ENCODE measurements around the gene LGALS3BP.

The LGALS3BP gene

GRCh38 chr17:78944026-78944425 lies 35.7 kb downstream of the LGALS3BP start:
- Histone ChIP-seq H3K27me3 (replicated peaks) (no peaks in the 10 kb centered on the region), H3K36me3 (replicated peaks) (no peaks in the 10 kb centered on the region)

GRCh38 chr17:78940708-78941107 lies 39.0 kb downstream of the LGALS3BP start:
- Histone ChIP-seq H3K27ac (peak overlapping the region; percentile 79), H3K27me3 (replicated peaks) (no peaks in the 10 kb centered on the region), H3K36me3 (replicated peaks) (no peaks in the 10 kb centered on the region), H3K4me3 (ENCODE audit: low read depth, low read length) (no peak overlapping the region)
- no peak for TF ChIP-seq CTCF (IDR thresholded peaks at IDR 0.05; ENCODE audit: low read depth, low read length, missing control alignments)
- DNase-seq: peak; percentile 55
- in situ Hi-C loops (cut with HindIII; ENCODE audit: low pct_ligation_motif_present, low sequenced_read_pairs): no loop called here

More at GRCh38 chr17:78944026-78944425, 35.7 kb downstream of the LGALS3BP start:
- TF ChIP-seq CTCF (IDR thresholded peaks at IDR 0.05; ENCODE audit: low read depth, low read length, missing control alignments): no peak
- DNase-seq: no peak
- in situ Hi-C loops (cut with HindIII; ENCODE audit: low pct_ligation_motif_present, low sequenced_read_pairs): no loop called here
- Histone ChIP-seq H3K4me3 (ENCODE audit: low read depth, low read length) (no peak overlapping the region), H3K27ac (no peak overlapping the region)

GRCh38 chr17:78940258-78940657 lies 39.5 kb downstream of the LGALS3BP start:
- Histone ChIP-seq H3K27me3 (replicated peaks) (no peaks in the 10 kb centered on the region), H3K4me3 (ENCODE audit: low read depth, low read length) (no peak overlapping the region), H3K36me3 (replicated peaks) (no peaks in the 10 kb centered on the region), H3K27ac (peak overlapping the region; percentile 79)
- TF ChIP-seq CTCF (IDR thresholded peaks at IDR 0.05; ENCODE audit: low read depth, low read length, missing control alignments): no peak
- in situ Hi-C loops (cut with HindIII; ENCODE audit: low pct_ligation_motif_present, low sequenced_read_pairs): no loop called here
- no peak for DNase-seq

- H3K36me3 ChIP-seq (replicated peaks): no peaks in the 10 kb centered on the region
- H3K4me3 ChIP-seq (ENCODE audit: low read depth, low read length): no peak overlapping the region
- DNase-seq: peak; percentile 67
- H3K27me3 ChIP-seq (replicated peaks): no peaks in the 10 kb centered on the region
- TF ChIP-seq CTCF (IDR thresholded peaks at IDR 0.05; ENCODE audit: low read depth, low read length, missing control alignments): no peak
- in situ Hi-C loops (cut with HindIII; ENCODE audit: low pct_ligation_motif_present, low sequenced_read_pairs): no loop called here
- H3K27ac ChIP-seq: peak overlapping the region; percentile 79
Measured at GRCh38 chr17:78939615-78940014, 40.1 kb downstream of the LGALS3BP start.

GRCh38 chr17:78937561-78937960 lies 42.2 kb downstream of the LGALS3BP start:
- TF ChIP-seq CTCF (IDR thresholded peaks at IDR 0.05; ENCODE audit: low read depth, low read length, missing control alignments): no peak
- no peaks in the 10 kb centered on the region for H3K36me3 ChIP-seq (replicated peaks)
- no peaks in the 10 kb centered on the region for H3K27me3 ChIP-seq (replicated peaks)
- H3K27ac ChIP-seq: no peak overlapping the region
- in situ Hi-C loops (cut with HindIII; ENCODE audit: low pct_ligation_motif_present, low sequenced_read_pairs): no loop called here
- H3K4me3 ChIP-seq (ENCODE audit: low read depth, low read length): no peak overlapping the region
- no peak for DNase-seq
